NCI-H2227 treated with DMSO at 0.1 percent for 48 hours (cell line): ENCODE data around the gene HLA-DOB.

ENCODE experiments used
- DNase-seq: peaks from one replicate; lab custom pipeline; 2025; lab: John Stamatoyannopoulos, UW

The HLA-DOB gene

DNA sequence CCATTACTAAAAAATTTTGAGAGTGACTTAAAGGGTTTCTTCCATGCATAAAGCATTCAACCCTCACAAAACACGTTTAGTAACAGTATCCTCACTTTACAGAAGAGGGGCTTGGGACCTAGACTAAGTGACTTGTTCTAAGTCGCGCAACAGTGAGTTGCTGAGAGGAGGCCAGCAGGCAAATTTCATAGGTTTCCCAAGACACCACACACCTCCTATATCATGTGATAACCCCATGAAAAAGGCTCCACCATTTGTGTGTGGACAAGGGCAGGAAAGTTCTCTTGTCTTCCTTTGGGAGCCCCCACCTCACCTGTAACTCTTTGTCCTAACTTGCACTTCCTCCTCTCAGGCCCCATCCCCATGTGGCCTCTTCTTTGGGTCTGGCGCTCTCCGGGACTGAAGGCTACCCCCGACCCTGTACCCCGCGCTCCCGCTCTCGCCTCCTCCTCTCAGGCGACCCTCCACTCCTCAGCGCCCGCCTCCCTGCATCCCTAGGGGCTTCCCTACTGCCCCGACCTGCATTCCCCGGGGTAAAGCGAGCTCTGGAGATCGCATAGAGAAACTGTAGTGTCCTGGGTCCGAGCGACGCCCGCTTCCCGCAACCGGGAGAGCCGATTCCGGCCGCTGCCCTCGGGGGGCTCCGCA, 26.7 kb upstream of the HLA-DOB start:
- peak; percentile 16 for DNase-seq

DNA sequence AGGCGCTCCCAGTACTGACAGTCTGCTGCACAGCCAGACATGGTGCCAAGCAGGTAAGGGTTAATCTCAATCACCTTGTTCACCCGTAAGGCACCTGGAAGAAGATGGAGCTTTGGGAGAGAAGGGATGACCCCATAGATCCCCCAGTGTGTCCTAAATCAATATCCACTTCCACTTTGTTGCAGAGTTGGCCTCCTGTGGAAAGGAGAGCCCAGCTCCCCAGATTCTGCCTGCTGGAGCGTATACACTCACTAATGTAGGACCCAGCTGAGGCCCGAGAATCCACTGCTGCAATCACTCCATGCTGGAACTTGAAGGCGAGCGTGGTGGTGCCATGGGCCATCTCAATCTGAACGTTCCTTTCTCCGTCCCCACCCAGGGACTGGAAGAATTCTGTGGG, 25.9 kb upstream of the HLA-DOB start:
- DNase-seq: no peak

DNA sequence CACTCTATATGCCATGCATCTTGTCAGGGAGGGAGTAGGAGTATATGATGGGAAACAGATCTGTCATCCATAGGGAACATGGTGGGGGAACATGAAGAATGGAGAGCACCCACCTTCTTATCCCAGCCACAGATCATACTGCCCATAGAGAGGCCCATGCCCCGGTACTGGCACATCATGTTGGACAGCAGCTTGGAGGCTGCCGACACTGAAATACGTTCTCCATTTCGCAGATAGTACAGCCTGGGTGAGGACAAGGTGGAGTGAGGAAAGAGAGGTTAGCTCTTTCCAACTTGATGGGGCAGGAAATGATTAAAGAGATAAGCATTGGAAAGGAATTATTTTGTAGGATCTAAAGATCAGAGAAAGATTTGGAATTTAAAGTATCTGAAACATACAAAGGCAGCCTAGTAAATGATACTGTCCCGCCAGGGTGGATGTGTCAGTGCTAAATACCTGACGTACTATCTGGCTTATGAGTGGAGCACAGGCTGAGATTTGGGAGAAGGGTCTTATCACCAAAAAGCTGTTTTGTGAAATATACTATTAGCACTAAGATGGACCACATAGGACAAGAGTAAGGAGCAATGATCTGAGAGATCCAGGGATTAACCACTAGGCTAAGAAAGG, 25.3 kb upstream of the HLA-DOB start:
- DNase-seq: no peak

DNA sequence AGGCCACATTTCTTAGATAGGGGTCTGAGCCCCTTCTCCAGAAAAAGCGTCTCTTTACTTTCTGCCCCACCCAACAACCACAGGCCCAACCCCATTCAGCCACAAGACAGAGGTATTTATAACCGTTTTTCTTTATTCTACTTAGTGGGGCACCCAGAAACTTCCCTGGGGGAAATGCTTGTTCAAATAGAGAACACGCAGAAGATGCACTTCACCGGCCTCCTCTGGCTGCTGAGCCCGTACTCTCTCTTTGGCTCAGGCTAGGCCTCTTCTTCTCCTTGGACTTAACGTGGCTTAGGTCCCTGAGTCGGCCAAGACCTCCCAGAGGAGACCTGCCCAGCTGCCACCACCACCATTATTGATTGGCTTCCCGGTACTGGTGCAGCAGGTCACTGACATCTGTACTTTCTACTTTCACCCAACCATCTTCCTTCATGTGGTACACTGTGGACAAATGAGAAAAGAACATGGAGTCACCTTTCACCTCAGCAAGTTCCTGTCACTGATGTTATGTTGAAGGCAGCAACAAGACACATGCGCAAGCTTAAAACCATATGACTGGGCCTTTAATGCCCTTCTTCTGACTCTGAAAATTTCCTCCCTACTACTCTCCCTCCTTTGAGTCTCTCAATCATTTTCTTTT, 23.9 kb upstream of the HLA-DOB start:
- DNase-seq: no peak

DNA sequence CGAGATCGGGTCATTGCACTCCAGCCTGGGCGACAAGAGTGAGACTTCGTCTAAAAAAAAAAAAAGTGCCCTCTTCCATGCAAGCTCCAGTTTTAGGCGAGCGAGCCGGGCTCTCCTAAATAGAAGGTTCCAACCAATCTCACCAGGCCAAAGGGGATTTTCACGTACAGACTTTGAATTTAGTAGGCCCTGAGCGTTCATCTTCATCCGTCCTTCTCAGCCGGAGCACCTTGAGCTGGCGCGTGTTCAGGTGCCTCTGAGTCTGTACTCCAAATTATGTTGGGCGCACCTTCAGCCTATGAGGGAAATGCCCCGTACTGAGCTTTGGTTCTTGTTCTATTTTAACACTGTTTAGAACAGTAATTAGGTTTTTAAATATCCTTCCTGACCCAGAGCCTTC, 22.6 kb upstream of the HLA-DOB start:
- no peak for DNase-seq

DNA sequence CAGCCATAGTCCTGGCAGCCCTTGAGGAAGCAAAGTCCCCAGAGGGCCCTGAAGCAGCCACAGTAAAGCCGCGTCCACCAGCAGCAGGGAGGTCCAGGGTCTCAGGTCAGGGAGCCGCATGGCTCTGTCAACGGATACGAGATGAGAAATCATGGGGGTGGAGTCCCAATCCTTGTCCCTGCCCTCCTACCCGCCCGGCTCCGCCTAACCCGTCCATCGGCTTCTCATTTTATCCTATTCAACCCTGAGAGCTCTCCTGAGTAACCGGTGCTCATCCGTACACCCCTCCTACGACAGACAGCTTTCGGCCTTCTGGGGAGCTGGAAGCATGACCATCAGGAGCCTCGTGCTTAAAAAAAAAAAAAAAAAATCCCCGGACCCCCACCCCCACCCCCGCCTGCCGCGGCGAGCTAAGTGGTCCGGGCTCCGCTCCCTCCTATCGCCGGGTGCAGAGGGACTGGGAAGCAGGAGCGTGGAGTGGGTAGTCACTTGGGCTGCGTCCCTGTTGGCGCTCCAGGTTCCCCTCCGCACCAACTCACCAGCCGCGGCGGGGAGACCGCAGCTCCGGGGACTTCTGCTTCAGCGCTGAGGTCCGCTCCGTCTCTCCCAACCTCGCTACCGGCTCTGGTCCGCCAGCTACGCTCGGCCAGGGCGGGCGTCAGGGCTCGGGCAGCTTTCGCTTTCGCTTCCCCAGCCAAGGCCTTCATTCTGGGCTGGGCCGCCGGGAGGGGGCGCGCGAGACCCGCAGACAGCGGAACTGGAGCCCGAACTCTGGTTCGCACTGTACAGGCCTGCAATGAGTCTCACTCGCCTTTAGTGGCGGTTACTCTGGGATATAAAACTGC, 21.5 kb upstream of the HLA-DOB start, which contains the start of gene TAP2:
TAP2 (minus strand) TSS at position 626 of the 845 bp plus-strand sequence; CDS start at position 120, 506 bp downstream.
- peak; percentile 90 for DNase-seq

DNA sequence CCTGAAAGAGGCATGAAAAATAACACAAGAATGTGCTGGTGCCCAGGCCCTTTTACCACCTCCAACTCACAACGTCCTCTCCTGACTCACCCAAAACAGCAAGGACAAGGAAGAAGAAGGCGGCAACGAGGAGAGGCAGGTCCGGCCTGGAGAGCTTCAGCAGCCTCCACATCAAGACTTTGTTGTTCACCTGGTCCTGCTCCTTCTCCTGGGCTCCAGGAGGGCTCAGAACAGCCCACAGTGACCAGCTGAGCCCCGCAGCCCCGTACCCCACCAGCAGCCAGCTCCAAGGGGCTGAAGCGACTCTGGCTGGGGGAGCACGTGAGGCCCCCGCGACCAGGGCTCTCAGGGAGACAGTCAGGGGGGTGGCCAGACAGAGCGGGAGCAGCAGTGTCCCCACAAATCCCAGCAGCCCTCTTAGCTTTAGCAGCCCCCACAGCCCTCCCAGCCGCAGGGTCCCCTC, 20.9 kb upstream of the HLA-DOB start:
- no peak for DNase-seq

DNA sequence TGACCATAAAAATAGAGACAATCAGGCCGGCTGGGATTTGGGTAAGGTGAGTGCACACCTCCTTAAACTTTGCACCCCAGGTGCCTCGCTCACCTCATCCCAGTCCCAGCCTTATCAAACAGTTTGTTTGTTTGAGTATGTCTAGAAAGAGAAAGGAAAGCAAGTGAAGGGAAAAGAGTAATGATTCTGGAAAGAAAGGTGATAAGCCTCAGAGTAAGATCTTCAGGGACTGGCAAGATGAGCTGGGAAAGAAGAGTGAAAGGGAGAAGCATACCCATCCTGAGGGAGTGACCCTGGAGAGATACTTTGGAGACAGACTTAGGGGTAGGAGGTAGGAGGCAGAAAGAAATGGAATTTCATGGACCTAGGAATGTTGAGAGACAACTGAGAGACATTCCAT, 20.1 kb upstream of the HLA-DOB start:
- DNase-seq: no peak

DNA sequence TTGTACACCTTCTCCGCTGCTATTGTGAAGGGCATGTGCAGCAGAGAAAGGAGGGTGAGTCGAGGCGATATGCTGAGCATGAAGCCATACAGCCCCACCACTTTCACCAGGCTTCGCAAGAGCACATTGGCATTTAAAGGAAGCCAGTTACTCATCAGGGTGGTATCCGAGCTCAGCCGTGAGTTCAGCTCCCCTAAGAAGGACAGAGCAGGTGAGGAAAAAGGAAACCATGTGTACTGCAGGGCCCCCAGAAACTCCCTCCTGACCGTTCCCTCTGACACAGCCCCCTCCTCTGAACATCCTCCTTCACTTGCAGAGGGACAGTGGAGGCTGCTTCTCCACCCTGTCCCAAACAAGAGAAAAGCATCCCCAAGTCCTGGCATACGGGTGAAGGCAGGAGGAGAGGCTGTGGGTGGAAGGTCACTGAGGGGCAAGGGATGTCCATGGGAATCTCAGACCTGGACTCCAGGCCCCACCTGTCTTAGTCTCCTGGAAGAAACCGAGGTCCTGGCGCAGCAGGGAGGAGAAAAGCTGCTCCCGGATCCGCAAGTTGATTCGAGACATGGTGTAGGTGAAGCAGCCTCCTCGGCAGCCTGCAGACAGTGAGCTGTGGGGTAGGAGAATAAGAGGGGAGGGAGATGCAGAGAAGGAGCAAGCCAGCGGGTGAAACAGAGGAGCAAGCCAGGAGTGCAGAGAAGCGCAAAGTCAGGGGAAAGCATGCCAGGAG, 18.5 kb upstream of the HLA-DOB start:
- DNase-seq: no peak

DNA sequence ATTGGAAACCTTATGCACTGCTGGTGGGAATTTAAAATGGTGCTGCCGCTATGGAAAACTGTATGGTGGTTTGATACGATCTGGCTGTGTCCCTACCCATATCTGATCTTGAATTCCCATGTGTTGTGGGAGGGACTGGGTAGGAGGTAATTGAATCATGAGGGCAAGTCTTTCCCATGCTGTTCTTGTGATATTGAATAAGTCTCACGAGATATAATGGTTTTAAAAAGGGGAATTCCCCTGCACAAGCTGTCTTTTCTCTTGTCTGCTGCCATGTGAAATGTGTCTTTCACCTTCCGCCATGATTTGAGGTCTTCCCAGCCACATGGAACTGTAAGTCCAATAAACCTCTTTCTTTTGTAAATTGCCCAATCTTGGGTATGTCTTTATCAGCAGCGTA, 16.9 kb upstream of the HLA-DOB start:
- no peak for DNase-seq

DNA sequence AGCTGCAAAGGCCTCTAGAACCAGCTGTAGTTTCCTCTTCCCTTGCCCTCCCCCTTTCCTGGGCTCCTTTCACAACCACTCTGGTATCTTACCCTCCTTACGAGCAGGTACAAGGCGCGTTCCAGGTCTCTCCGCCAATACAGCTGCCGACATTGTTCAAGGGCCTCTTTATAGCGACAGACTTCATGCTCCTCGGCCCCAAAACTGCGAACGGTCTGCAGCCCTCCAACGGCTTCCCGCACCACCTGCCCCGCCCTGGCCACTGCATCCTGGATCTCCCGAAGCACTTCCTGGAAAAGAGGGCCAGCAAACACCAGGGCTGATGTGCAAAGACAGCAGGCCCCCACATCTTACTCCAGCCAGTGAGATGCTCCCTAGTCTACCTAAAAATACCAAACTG, 15.7 kb upstream of the HLA-DOB start:
- DNase-seq: no peak

DNA sequence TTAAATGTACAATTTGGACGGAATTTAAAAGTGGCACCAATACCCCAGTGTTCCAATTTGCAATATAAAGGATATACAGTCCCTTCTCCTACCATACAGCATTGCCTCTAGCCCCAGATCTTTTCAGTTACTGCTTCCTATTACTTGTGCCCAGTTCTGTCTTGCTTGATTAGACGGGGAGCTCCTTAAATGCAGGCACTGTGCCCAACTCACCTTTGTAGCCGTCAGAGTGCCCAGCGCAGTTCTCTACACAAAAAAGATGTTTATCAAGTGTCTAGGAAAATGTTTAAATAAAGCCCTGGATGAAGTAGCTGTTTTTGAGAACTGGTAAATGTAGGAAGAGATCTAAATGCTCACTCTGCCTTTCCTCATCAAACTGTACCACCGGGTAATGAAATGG, 14.1 kb upstream of the HLA-DOB start:
- DNase-seq: no peak

DNA sequence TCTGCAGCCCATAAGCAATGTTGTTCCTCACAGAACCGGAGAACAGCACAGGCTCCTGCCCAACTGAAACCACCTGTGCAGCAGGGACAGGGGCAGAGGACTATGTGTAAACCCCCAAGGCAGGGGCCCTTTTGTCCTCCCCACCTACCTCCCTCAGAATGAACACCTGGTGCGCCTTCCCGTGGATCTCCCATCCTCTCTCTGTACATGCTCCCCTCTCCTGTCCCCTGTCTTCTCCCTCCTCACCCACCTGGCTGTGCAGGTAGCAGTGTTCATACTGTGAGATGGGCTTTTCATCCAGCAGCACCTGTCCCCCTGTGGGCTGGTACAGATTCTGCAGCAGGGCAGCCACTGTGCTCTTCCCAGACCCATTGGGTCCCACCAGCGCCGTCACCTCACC, 13.2 kb upstream of the HLA-DOB start:
- DNase-seq: no peak

DNA sequence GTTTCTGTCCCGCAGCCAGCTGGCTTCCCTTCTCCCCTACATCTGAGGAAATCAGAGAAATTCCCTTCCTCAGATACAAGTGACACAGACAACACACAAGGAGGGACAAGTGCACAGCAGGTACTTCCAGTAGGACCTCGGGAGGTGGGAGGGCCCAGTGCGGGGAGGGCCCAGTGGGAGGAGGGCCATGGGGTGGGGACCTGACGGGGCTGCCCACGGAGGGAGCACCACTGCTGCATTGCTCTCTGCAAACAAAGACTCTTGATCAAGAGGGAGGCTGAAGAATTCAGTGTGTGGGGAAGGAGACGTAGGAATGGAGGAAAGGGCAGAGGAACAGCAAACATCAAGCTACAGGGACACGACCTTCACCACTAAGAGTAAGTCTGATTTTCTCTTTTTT, 12.7 kb upstream of the HLA-DOB start:
- no peak for DNase-seq

DNA sequence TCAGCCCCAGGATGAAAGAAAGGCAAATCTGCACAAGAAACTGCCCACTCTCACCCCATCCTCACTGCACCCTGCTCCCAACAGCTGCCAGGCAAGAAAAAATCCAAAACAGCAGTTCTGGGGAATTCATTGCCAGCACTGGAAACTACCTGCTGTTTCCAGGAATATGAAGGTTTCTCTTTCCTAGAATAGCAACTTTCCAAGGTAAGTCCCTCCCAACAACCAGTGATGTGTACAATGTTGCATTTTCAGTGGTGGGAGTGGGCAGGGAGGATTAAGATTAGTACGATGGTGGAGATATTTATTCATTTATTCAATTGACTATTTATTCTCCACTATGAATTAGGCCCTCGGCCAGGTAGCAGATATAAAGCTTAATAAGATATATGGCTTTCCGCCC, 10.2 kb upstream of the HLA-DOB start:
- DNase-seq: no peak

DNA sequence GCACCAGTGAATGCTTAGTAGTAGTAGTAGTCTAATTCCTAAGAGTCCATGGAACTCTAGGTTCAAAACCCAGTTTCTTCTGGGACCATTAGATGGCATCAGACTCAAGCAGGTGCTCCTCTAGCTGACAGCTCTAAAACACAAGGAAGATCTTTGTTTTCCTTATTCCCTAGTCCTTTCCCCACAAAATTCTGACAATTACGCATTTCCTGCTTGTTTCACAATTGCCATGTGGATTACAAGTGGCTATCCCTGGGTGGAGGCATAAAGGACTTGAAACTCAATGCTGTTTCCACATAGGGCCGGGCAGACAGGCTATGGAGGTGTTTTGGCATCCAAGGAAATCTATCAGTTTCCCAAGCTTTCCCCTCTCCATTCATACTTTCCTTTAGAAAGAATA, 9.2 kb upstream of the HLA-DOB start:
- DNase-seq: no peak

DNA sequence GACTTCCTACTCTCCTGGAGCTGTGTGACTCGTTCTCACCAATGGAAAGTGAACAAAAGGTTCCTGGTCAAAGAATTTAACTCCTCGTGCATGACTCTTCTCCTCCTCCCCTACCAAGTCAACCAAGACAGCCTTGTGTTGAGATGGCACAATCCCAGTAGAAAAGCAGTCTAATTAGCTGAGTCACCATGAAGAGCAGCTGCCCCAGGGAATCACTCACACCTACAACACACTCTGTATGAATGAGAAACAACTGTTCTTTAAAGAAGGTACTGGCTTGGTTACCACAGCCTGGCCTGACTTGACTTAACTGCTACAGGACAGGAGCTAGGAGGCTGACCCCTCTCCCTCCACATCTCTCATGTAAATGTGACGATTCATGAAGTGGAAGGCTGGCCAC, 2.9 kb upstream of the HLA-DOB start:
- no peak for DNase-seq

DNA sequence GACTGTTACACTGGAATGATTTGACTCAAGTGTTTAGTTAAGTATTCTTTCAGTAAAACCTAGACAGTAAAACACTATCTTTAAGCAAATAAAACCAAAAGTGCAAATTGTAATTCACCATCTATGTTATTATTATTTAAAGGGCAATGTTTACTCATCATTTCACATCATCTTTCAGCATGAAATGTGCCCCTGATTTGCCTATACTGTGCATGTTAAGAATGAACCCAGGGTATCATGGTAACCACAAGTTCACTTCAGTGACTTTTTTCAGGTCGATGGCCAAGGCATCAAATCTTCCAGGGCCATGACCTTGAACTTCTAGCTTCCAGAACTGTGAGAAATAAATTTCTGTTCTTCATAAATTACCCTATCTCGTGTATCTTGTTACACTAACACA, 2.1 kb upstream of the HLA-DOB start:
- no peak for DNase-seq

DNA sequence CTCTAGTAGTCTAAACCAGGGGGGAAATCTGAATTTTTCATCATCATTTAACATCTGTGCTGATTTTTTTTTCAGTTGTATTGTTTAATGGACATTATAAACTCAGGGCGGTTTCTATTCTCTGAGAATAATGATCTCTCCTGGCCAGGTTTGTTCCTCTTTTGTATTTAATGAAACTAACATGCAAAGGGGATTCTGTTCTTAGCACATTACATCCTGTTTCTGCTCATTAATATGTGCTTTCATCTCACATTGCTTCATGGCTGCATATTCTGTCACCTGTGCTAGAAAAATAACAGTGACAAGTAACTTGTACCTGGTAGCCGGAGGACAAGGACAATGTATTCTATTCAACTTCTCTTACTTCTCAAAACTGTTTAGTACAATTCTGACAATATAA, 806 bp downstream of the HLA-DOB start:
- DNase-seq: no peak

DNA sequence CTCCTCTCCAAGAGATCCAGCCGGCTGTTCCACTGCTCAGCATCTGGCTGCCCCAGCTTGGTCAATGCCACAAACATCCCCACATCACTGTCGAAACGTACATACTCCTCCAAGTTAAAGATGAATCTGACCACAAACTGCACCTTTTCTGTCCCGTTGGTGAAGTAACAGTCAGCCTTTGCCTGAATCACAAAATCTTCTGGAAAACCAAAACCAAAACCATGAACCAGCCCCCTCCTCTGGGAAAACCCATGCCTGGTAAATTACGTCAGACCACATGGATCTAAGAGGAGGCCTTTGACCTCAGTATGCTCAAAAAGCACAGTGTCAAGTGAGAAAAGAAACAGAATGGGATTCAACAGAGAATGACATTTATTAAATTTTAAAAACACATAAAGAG, 1.7 kb downstream of the HLA-DOB start:
- DNase-seq: no peak

DNA sequence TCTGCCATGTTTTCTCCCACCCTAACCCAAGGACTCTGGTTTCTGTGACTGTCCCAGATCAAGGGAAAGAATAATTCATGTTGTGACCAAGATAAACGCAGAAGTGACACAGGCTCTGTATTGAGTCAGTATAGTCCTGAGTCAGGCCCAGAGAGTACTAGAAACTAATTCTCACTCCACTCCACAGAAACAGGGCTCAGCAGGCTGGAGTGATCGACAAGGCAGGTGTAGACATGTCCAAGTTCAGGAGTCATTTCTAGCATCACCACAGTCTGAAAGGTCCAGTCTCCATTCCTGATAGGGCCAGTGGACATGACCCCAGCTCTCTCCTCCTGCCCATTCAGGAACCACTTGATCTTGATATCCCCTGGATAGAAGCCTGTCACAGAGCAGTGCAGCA, 2.7 kb downstream of the HLA-DOB start:
- DNase-seq: no peak

DNA sequence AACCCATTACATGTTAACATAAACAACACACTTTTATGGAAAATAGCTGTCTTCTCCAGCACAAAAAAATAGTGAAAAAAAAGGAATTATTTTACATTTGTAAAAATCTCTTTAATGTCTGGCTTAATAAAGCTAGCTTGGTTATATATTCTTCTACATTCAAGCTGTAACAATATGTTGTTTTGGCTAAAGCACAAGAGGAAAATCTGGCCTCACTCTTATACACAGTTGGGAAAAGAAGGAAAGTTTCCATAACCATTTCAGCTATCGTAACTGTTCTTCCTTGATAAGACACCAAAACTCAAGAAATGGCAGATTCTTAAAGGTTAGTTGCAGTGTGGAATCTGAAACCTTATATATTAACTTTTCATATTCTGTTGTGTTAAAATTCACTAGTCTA, 7.6 kb downstream of the HLA-DOB start:
- DNase-seq: no peak
